ENCODE data around the gene PTPN1.

The PTPN1 gene

GRCh38 chr20:50493881-50494253 is 16.3 kb upstream of the PTPN1 start:
- no peak for TF ChIP-seq CTCF (conservative IDR thresholded peaks at IDR 0.05; ENCODE audit: low read length)
- no peak overlapping the region for H3K4me3 ChIP-seq (ENCODE audit: low read length)
- DNase-seq (ENCODE audit: low read depth) = no peak

- H3K4me3 ChIP-seq (ENCODE audit: low read length) = no peak overlapping the region
Observed at GRCh38 chr20:50494428-50494827, 15.8 kb upstream of the PTPN1 start.

GRCh38 chr20:50496773-50497385 is 13.3 kb upstream of the PTPN1 start:
- no peak for DNase-seq (ENCODE audit: low read depth)

More at GRCh38 chr20:50494428-50494827, 15.8 kb upstream of the PTPN1 start:
- DNase-seq (ENCODE audit: low read depth) = no peak
- TF ChIP-seq CTCF (conservative IDR thresholded peaks at IDR 0.05; ENCODE audit: low read length) = no peak

GRCh38 chr20:50498071-50498776 is 12.0 kb upstream of the PTPN1 start:
- TF ChIP-seq CTCF (conservative IDR thresholded peaks at IDR 0.05; ENCODE audit: low read length) = no peak
- DNase-seq (ENCODE audit: low read depth) = peak; percentile 55
- no peak overlapping the region for H3K4me3 ChIP-seq (ENCODE audit: low read length)

More at GRCh38 chr20:50496773-50497385, 13.3 kb upstream of the PTPN1 start:
- no peak overlapping the region for H3K4me3 ChIP-seq (ENCODE audit: low read length)
- no peak for TF ChIP-seq CTCF (conservative IDR thresholded peaks at IDR 0.05; ENCODE audit: low read length)

GRCh38 chr20:50499938-50500337 is 10.2 kb upstream of the PTPN1 start:
- H3K4me3 ChIP-seq (ENCODE audit: low read length) = no peak overlapping the region
- no peak for DNase-seq (ENCODE audit: low read depth)
- no peak for TF ChIP-seq CTCF (conservative IDR thresholded peaks at IDR 0.05; ENCODE audit: low read length)

- no peak overlapping the region for H3K4me3 ChIP-seq (ENCODE audit: low read length)
- DNase-seq (ENCODE audit: low read depth) = no peak
- TF ChIP-seq CTCF (conservative IDR thresholded peaks at IDR 0.05; ENCODE audit: low read length) = no peak
Observed at GRCh38 chr20:50501972-50502745, 8.0 kb upstream of the PTPN1 start.
